ENCODE results near the gene CACNA1G.

The CACNA1G gene

DNA sequence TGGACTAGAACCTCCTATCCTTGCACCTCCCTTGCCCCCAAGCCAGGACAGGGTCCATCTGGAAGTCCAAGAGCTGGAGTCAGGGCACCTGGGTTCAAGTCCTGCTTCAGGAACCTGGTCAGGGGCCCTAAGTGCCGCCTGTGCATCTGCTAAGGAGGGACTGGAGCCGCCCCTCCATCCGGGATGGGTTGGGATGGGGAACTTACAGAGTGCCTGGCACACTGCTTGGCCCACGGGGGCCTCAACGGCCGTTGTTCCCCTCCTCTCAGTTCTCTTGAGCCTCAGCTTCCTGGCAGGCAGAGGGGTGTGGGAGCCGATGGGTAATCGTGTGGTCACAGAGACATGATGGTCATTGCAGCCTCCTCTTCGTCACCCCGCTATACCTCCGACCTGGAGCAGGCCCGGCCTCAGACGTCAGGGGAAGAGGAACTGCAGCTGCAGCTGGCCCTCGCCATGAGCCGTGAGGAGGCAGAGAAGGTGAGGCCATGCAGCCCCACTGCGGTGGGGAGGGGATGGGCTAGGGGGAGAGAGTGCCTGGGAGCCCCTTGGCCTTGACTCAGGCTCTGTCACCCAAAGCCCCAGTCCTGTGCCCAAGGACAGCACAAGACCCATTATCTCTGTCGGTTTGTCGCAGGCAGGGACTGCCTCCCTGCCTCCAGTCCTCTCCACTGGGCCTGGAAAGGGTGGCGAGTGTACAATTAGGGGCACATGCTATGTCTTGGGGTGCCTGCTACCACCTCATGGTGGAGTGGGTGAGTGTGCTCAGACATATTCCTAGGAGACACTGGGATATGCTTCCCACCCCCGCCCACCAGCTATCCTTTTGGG is 22.6 kb upstream of the CACNA1G start:
- Histone ChIP-seq H3K9me3 (no peaks in the 10 kb centered on the region), H3K36me3 (replicated peaks) (no peaks in the 10 kb centered on the region), H3K4me3 (no peak overlapping the region), H3K4me1 (peaks cover 14% of the 10 kb centered on the region), H3K27me3 (ENCODE audit: low read depth) (no peaks in the 10 kb centered on the region; the same call in 1 of the 2 replicates)
- no peak for DNase-seq (ENCODE audit: low spot score in 2 of 2)
- in situ Hi-C loops (cut with MboI; ENCODE audit: low sequenced_read_pairs): no loop called here

- DNase-seq (ENCODE audit: low spot score in 2 of 2): no peak
- no peak overlapping the region for H3K4me3 ChIP-seq
- H3K36me3 ChIP-seq (replicated peaks): no peaks in the 10 kb centered on the region
- H3K27me3 ChIP-seq (ENCODE audit: low read depth): no peaks in the 10 kb centered on the region
- H3K9me3 ChIP-seq: no peaks in the 10 kb centered on the region
- H3K4me1 ChIP-seq: peaks cover 16% of the 10 kb centered on the region
- in situ Hi-C loops (cut with MboI; ENCODE audit: low sequenced_read_pairs): no loop called here
Observed at GRCh38 chr17:50538549-50539410, 21.7 kb upstream of the CACNA1G start.

DNA sequence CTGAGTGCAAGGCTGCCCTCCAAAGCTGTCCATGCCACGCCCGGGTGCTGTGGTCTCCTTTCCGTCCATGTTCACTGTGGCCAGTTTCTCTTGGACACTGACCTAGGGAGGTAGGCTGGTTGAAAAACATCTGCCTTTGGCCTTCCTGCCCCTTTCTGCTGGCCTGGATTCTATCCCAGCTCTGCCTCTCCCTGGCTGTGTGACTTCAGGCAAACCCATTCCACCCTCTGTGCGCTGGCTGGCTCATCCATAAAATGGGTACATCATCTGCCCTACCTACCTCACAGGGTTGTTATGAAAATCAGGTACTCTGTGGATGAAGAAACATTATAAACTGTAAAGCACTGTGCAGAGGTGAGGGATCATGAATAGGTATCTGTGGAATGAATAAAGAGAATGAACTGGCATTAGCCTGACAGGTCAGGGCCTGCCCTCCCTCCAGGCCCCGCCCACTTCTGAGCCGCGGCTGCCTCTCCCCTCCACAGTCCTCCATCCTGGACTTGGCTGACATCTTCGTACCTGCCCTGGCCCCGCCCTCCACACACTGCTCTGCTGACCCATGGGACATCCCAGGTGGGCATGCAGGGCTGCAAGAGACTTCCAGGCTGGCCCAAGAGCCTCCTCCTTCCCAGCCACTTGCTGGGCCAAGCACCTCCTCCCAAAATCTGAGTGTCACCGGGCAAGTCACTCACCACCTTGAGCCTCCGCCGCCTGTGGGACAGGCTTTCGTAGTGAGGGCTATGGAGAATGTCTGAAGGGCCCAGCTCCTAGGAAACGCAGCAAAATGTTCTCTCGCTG is 20.6 kb upstream of the CACNA1G start:
- no peaks in the 10 kb centered on the region for H3K27me3 ChIP-seq (ENCODE audit: low read depth)
- no peaks in the 10 kb centered on the region for H3K9me3 ChIP-seq
- peak in 1 of 2 experiments; percentile 64 for DNase-seq (ENCODE audit: low spot score in 2 of 2)
- in situ Hi-C loops (cut with MboI; ENCODE audit: low sequenced_read_pairs): loop anchor here (10.0 kb wide), 1 partner anchor 415 kb away; no protein-coding TSS in a partner anchor
- no peaks in the 10 kb centered on the region for H3K36me3 ChIP-seq (replicated peaks)
- H3K4me1 ChIP-seq: peaks cover 16% of the 10 kb centered on the region
- H3K4me3 ChIP-seq: no peak overlapping the region

DNA sequence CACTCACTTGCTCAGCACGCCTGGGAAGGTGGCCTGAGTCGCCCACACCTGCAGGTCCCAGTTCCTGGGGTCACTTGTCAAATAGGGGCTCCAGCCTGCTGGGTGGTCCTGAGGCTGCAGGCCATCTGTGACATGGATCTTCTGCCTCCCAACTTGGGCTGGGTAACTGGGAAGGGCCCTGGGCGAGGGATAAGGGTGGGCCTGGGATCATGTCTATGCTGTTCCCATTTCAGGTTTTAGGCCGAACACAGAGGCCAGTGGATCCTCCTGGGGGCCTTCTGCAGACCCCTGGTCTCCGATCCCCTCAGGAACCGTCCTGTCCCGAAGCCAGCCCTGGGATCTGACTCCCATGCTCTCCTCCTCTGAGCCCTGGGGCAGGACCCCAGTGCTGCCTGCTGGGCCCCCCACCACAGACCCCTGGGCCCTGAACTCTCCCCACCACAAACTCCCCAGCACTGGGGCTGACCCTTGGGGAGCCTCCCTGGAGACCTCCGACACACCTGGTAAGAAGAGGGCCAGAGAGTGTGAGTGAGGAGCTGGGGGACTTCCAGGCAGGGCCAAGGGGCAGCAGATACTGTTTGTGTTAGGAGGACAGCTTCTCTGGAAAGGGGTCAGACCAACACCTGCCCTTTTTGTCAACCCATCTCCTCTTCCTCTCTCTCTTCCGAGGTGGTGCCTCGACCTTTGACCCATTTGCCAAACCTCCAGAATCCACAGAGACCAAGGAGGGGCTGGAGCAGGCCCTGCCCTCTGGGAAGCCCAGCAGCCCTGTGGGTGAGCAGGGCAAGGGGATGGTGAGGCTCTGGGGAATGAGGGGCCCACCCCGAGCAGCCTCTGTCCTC is 19.7 kb upstream of the CACNA1G start:
- H3K9me3 ChIP-seq: no peaks in the 10 kb centered on the region
- no peak for DNase-seq (ENCODE audit: low spot score in 2 of 2)
- no peak overlapping the region for H3K4me3 ChIP-seq
- in situ Hi-C loops (cut with MboI; ENCODE audit: low sequenced_read_pairs): loop anchor here (10.0 kb wide), 1 partner anchor 414 kb away; no protein-coding TSS in a partner anchor
- no peaks in the 10 kb centered on the region for H3K36me3 ChIP-seq (replicated peaks)
- peaks cover 16% of the 10 kb centered on the region for H3K4me1 ChIP-seq
- H3K27me3 ChIP-seq (ENCODE audit: low read depth): no peaks in the 10 kb centered on the region

GRCh38 chr17:50541402-50541715 is 19.2 kb upstream of the CACNA1G start:
- Histone ChIP-seq H3K27me3 (ENCODE audit: low read depth) (no peaks in the 10 kb centered on the region), H3K36me3 (replicated peaks) (no peaks in the 10 kb centered on the region), H3K4me1 (peaks cover 16% of the 10 kb centered on the region), H3K4me3 (peak overlapping the region; percentile 34), H3K9me3 (no peaks in the 10 kb centered on the region)
- in situ Hi-C loops (cut with MboI; ENCODE audit: low sequenced_read_pairs): loop anchor here (10.0 kb wide), 1 partner anchor 413 kb away; no protein-coding TSS in a partner anchor
- no peak for DNase-seq (ENCODE audit: low spot score in 2 of 2)

GRCh38 chr17:50541716-50542688 is 18.5 kb upstream of the CACNA1G start:
- peaks cover 16% of the 10 kb centered on the region for H3K4me1 ChIP-seq
- H3K27me3 ChIP-seq (ENCODE audit: low read depth): no peaks in the 10 kb centered on the region
- peak overlapping the region; percentile 34 for H3K4me3 ChIP-seq
- in situ Hi-C loops (cut with MboI; ENCODE audit: low sequenced_read_pairs): loop anchor here (10.0 kb wide), 1 partner anchor 413 kb away; no protein-coding TSS in a partner anchor
- DNase-seq (ENCODE audit: low spot score in 2 of 2): peak; percentile 74 to 93
- H3K36me3 ChIP-seq (replicated peaks): no peaks in the 10 kb centered on the region
- H3K9me3 ChIP-seq: no peaks in the 10 kb centered on the region

- no peaks in the 10 kb centered on the region for H3K27me3 ChIP-seq (ENCODE audit: low read depth)
- in situ Hi-C loops (cut with MboI; ENCODE audit: low sequenced_read_pairs): loop anchor here (10.0 kb wide), 1 partner anchor 412 kb away; no protein-coding TSS in a partner anchor
- peak overlapping the region; percentile 34 for H3K4me3 ChIP-seq
- peaks cover 21% of the 10 kb centered on the region for H3K4me1 ChIP-seq
- peak in 1 of 2 experiments; percentile 49 for DNase-seq (ENCODE audit: low spot score in 2 of 2)
- no peaks in the 10 kb centered on the region for H3K36me3 ChIP-seq (replicated peaks)
- no peaks in the 10 kb centered on the region for H3K9me3 ChIP-seq
Observed at GRCh38 chr17:50542795-50543774, 17.4 kb upstream of the CACNA1G start.

DNA sequence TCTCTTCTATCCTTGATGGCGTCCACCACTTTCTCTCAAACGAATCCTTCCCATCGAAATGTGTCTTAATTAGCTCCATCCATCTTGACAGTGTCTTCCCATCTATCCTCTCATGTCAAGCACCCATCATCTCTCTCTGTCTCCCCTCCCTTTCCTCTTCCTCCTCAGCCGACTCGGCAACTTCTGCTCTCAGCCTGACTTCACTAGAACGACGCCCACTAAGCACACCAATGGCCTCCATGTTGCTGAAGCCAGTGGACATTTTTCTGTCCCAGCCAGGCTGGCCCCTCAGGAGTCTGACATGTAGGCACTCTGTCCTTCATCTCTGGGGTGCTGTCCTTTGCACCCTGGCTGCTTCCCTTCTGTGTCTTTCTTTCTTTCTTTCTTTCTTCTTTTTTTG is 16.0 kb upstream of the CACNA1G start:
- no peak for DNase-seq (ENCODE audit: low spot score in 2 of 2)
- Histone ChIP-seq H3K27me3 (ENCODE audit: low read depth) (no peaks in the 10 kb centered on the region), H3K4me3 (no peak overlapping the region), H3K36me3 (replicated peaks) (no peaks in the 10 kb centered on the region), H3K4me1 (peaks cover 21% of the 10 kb centered on the region), H3K9me3 (no peaks in the 10 kb centered on the region)
- in situ Hi-C loops (cut with MboI; ENCODE audit: low sequenced_read_pairs): loop anchor here (10.0 kb wide), 1 partner anchor 410 kb away; no protein-coding TSS in a partner anchor

DNA sequence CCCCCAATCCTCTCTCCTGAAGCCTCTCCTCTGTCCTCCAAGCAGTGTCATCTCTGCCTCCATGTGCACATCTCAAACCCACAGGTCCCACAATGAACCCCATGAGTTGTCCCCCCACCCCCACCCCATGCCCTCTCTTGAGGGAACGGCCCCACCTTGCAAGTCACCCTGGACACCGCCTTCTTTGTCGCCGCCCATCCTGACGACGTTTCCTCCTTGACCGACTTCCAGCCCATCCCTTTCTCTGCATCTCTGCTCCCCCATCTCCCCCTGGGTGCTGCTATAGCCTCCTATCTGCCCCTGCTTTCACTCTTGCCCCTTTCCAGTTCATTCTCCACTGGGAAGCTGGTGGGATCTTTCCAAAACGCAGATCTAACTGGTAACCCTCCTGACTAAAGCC is 15.2 kb upstream of the CACNA1G start:
- in situ Hi-C loops (cut with MboI; ENCODE audit: low sequenced_read_pairs): loop anchor here (5.0 to 10.0 kb wide), 4 partner anchors 82 to 409 kb away; no protein-coding TSS in a partner anchor
- DNase-seq (ENCODE audit: low spot score in 2 of 2): no peak
- H3K9me3 ChIP-seq: no peaks in the 10 kb centered on the region
- no peaks in the 10 kb centered on the region for H3K27me3 ChIP-seq (ENCODE audit: low read depth)
- H3K36me3 ChIP-seq (replicated peaks): peaks cover under 1% of the 10 kb centered on the region; the same call in 1 of the 2 replicates
- H3K4me1 ChIP-seq: peaks cover 21% of the 10 kb centered on the region
- no peak overlapping the region for H3K4me3 ChIP-seq

DNA sequence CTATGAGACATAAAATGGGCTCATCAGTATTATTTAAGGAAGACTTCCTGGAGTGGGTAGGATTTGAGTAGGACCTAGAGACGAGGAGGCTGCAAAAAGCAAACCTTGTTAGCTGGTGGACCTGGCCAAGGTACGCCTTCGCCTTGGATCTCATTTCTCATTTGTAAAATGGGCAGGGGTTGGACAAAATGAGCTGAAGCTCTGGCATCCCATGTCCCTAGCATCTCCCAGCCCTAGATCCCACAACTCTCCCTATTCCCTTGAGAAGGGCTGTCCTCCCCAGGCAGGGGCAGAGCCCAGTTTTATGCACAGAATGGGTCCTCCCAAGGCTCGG is 13.8 kb upstream of the CACNA1G start:
- H3K36me3 ChIP-seq (replicated peaks): peaks cover 10% of the 10 kb centered on the region
- no peaks in the 10 kb centered on the region for H3K27me3 ChIP-seq (ENCODE audit: low read depth)
- peak overlapping the region; percentile 44; the same call in 1 of the 2 replicates for H3K4me3 ChIP-seq
- H3K9me3 ChIP-seq: no peaks in the 10 kb centered on the region
- H3K4me1 ChIP-seq: peaks cover 15% of the 10 kb centered on the region
- DNase-seq (ENCODE audit: low spot score in 2 of 2): no peak
- in situ Hi-C loops (cut with MboI; ENCODE audit: low sequenced_read_pairs): loop anchor here (5.0 to 10.0 kb wide), 4 partner anchors 81 to 408 kb away; no protein-coding TSS in a partner anchor

Measured in HAP-1 (cell line).